IPS-20b (cell line): Measurements from ENCODE around the gene SMARCD1.
"Not testable (repeated sequence)": the region's sequence is repeated elsewhere in the genome, so short reads cannot be mapped to it uniquely, and the experiment has no call there.

Experiments used
- H3K27ac ChIP-seq: one replicate; pipeline ENCODE4 v1.5.1; 2013; ENCODE audit warnings: low read length
- H3K27me3 ChIP-seq: 2 replicates; pipeline ENCODE4 v1.6.1; 2013; ENCODE audit warnings: mild to moderate bottlenecking, low read length, inconsistent platforms; ENCODE audit not compliant: insufficient read depth
- H3K36me3 ChIP-seq: 2 replicates; pipeline ENCODE4 v1.6.1; 2013; ENCODE audit warnings: low read depth, mild to moderate bottlenecking, inconsistent platforms, low read length, moderate library complexity; ENCODE audit not compliant: insufficient read depth
- H3K4me1 ChIP-seq: 2 replicates; pipeline ENCODE4 v1.6.1; 2013; ENCODE audit warnings: mild to moderate bottlenecking, control low read depth, inconsistent platforms, low read length, moderate library complexity; ENCODE audit not compliant: insufficient read depth
- H3K4me3 ChIP-seq: 2 replicates; pipeline ENCODE4 v1.5.1; 2013; ENCODE audit warnings: mild to moderate bottlenecking, low read length, inconsistent platforms
- H3K9ac ChIP-seq: 2 replicates; pipeline ENCODE4 v1.6.1; 2013; ENCODE audit warnings: low read depth, mild to moderate bottlenecking, inconsistent platforms, low read length, moderate library complexity
- H3K9me3 ChIP-seq: 2 replicates; pipeline ENCODE4 v1.6.1; 2013; ENCODE audit warnings: mild to moderate bottlenecking, low read depth, low read length, inconsistent platforms; ENCODE audit not compliant: insufficient read depth

The SMARCD1 gene

DNA sequence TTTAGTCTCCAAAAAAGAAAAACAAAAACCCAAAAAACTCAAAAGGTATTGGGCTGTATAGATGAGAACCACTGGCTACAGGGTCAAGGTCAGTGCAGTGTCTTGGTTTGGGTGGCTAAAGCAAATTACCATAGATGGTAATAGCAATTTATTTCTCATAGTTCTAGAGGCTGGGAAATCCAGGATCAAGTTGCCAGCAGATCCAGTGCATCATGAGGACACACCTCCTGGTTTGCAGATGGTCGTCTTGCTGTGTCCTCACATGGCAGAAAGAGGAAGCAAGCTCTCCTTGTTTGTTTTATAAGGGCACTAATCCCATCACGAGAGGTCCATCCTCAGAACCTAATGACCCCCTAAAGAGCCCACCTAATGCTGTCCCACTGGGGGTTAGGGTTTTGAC is 38.1 kb downstream of the SMARCD1 start:
- Histone ChIP-seq H3K4me1 (no peaks in the 10 kb centered on the region), H3K27me3 (no peaks in the 10 kb centered on the region), H3K4me3 (no peak overlapping the region), H3K9me3 (no peaks in the 10 kb centered on the region), H3K9ac (no peak overlapping the region), H3K36me3 (peaks cover 10% of the 10 kb centered on the region; the same call in 1 of the 2 replicates), H3K27ac (no peak overlapping the region)

DNA sequence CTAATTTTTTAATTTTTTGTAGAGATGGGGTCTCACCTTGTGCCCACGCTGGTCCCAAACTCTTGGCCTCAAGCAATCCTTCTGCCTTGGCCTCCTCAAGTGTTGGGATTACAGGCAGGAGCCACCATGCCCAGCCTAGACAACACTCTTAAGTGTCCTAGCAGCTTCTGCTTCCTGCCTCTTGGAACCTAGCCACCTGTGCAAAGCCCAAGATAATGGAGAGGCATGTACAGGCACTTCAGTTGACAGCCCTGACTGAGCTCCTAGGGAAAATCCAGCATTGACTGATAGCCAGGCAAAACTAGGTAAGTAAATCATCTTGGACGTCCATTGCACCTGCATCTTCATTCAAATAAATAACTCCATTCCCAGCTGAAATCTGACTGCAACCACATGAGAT is 42.4 kb downstream of the SMARCD1 start:
- H3K27me3 ChIP-seq = no peaks in the 10 kb centered on the region
- H3K9ac ChIP-seq = no peak overlapping the region
- H3K4me1 ChIP-seq = no peaks in the 10 kb centered on the region
- no peak overlapping the region for H3K4me3 ChIP-seq
- peaks cover 33% of the 10 kb centered on the region for H3K36me3 ChIP-seq
- no peak overlapping the region for H3K27ac ChIP-seq
- H3K9me3 ChIP-seq = no peaks in the 10 kb centered on the region

DNA sequence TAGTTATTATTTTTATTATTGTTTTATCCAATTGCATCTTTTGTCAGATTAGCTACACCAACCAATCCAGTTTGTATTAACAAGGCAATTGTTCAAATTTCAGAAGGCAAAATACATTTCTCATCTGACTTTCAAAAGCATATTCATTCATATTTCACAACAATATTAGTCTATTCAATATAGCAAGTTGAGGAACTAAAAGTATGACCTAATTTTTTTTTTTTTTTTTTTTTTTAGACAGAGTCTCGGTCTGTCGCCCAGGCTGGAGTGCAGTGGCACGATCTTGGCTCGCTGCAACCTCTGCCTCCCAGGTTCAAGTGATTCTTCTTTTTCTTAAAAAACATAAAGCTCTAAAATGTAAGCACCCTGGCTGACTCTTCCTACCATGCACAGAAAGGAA is 44.1 kb downstream of the SMARCD1 start:
- peaks cover 51% of the 10 kb centered on the region for H3K36me3 ChIP-seq
- no peaks in the 10 kb centered on the region for H3K27me3 ChIP-seq
- no peak overlapping the region for H3K27ac ChIP-seq
- no peaks in the 10 kb centered on the region for H3K4me1 ChIP-seq
- H3K9me3 ChIP-seq = no peaks in the 10 kb centered on the region
- H3K4me3 ChIP-seq = no peak overlapping the region
- no peak overlapping the region; the same call in 1 of the 2 replicates for H3K9ac ChIP-seq

- H3K9ac ChIP-seq = no peak overlapping the region
- H3K4me3 ChIP-seq = no peak overlapping the region
- H3K36me3 ChIP-seq = peaks cover 82% of the 10 kb centered on the region
- no peaks in the 10 kb centered on the region for H3K4me1 ChIP-seq
- H3K27me3 ChIP-seq = no peaks in the 10 kb centered on the region
- no peak overlapping the region for H3K27ac ChIP-seq
- H3K9me3 ChIP-seq = no peaks in the 10 kb centered on the region
Measured at GRCh38 chr12:50132505-50133135, 47.5 kb downstream of the SMARCD1 start.

- Histone ChIP-seq H3K4me1 (no peaks in the 10 kb centered on the region), H3K27ac (no peak overlapping the region), H3K36me3 (peaks cover 51% of the 10 kb centered on the region), H3K27me3 (no peaks in the 10 kb centered on the region), H3K4me3 (no peak overlapping the region), H3K9me3 (no peaks in the 10 kb centered on the region), H3K9ac (no peak overlapping the region)
Measured at GRCh38 chr12:50142993-50143392, 57.9 kb downstream of the SMARCD1 start.

DNA sequence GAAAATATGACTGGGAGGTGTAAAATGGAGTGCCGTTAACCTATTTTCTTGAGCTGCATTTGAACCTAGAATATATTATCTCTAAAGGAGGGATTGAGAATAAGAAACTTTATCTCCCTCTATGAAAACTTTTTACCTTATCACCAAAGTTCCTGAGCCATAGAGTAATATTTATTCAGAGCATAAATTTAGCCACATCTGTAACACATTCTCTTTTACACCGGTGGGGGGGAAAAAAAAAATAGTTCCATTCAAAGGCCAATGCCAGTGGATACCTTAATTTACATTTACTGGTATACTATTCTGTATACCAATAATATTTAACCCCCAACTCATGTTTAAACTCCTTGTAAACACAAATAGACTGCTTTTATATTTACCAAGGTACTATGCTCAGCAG is 60.3 kb downstream of the SMARCD1 start:
- Histone ChIP-seq H3K9me3 (no peaks in the 10 kb centered on the region), H3K4me3 (no peak overlapping the region), H3K36me3 (peaks cover 30% of the 10 kb centered on the region), H3K27ac (no peak overlapping the region), H3K9ac (no peak overlapping the region), H3K27me3 (no peaks in the 10 kb centered on the region), H3K4me1 (no peaks in the 10 kb centered on the region)

GRCh38 chr12:50147281-50147680 is 62.1 kb downstream of the SMARCD1 start:
- H3K4me1 ChIP-seq = no peaks in the 10 kb centered on the region
- H3K9ac ChIP-seq = no peak overlapping the region
- no peak overlapping the region for H3K27ac ChIP-seq
- H3K36me3 ChIP-seq = peaks cover 12% of the 10 kb centered on the region
- no peaks in the 10 kb centered on the region for H3K27me3 ChIP-seq
- H3K4me3 ChIP-seq = no peak overlapping the region
- no peaks in the 10 kb centered on the region for H3K9me3 ChIP-seq

GRCh38 chr12:50148011-50148410 is 62.9 kb downstream of the SMARCD1 start:
- not testable (repeated sequence) for H3K36me3 ChIP-seq, H3K27me3 ChIP-seq

GRCh38 chr12:50149311-50149710 is 64.2 kb downstream of the SMARCD1 start:
- no peak overlapping the region for H3K27ac ChIP-seq
- H3K36me3 ChIP-seq = no peaks in the 10 kb centered on the region
- H3K4me1 ChIP-seq = no peaks in the 10 kb centered on the region
- H3K9me3 ChIP-seq = no peaks in the 10 kb centered on the region
- H3K9ac ChIP-seq = no peak overlapping the region
- no peaks in the 10 kb centered on the region for H3K27me3 ChIP-seq
- H3K4me3 ChIP-seq = no peak overlapping the region

More at GRCh38 chr12:50148011-50148410, 62.9 kb downstream of the SMARCD1 start:
- not testable (repeated sequence) for H3K9ac ChIP-seq, H3K4me3 ChIP-seq, H3K9me3 ChIP-seq, H3K4me1 ChIP-seq, H3K27ac ChIP-seq
